Smooth muscle cell (in vitro differentiated cells): Measurements from ENCODE around the gene RHOT2. TPM values are rescaled to one million over a fixed set of nuclear protein-coding genes. Genes with fewer than 3 reads are reported as not detected.

Source experiments
- DNase-seq: peaks from one replicate; lab custom pipeline; 2025; ENCODE audit not compliant: unreplicated experiment; lab: John Stamatoyannopoulos, UW
- H2AFZ ChIP-seq: fragments of 200-600 bp; sonication (generic); 2 replicates; pipeline ENCODE4 v1.6.0; 2016; ENCODE audit warnings: antibody characterized with exemption, low read depth, mild to moderate bottlenecking
- H3F3A ChIP-seq: fragments of 200-600 bp; sonication (generic); 2 replicates; pipeline ENCODE4 v1.6.0; 2017; ENCODE audit warnings: antibody characterized with exemption, low read depth
- H3K27ac ChIP-seq: fragments of 200-600 bp; sonication (generic); 2 replicates; pipeline ENCODE4 v1.5.1; 2016; ENCODE audit warnings: low read depth, mild to moderate bottlenecking
- H3K27me3 ChIP-seq: fragments of 200-600 bp; sonication (generic); 2 replicates; pipeline ENCODE4 v1.6.1; 2016; ENCODE audit warnings: low read depth, mild to moderate bottlenecking
- H3K36me3 ChIP-seq: fragments of 200-600 bp; sonication (generic); 2 replicates; pipeline ENCODE4 v1.5.1; 2016; ENCODE audit warnings: low read depth
- H3K4me1 ChIP-seq: fragments of 200-600 bp; sonication (generic); 2 replicates; pipeline ENCODE4 v1.5.1; 2016; ENCODE audit warnings: low read depth
- H3K4me2 ChIP-seq: fragments of 200-600 bp; sonication (generic); 2 replicates; pipeline ENCODE4 v1.6.0; 2016; ENCODE audit warnings: mild to moderate bottlenecking
- H3K4me3 ChIP-seq: fragments of 200-600 bp; sonication (generic); 2 replicates; pipeline ENCODE4 v1.5.1; 2016; ENCODE audit warnings: mild to moderate bottlenecking
- H3K79me2 ChIP-seq: fragments of 200-600 bp; sonication (generic); 2 replicates; pipeline ENCODE4 v1.6.0; 2016; ENCODE audit warnings: low read depth, mild to moderate bottlenecking
- H3K9ac ChIP-seq: fragments of 200-600 bp; sonication (generic); 2 replicates; pipeline ENCODE4 v1.6.0; 2016; ENCODE audit warnings: low read depth
- H3K9me3 ChIP-seq: fragments of 200-600 bp; sonication (generic); replicated peaks from 2 replicates; pipeline ENCODE4 v1.5.1; 2016; ENCODE audit warnings: low read depth
- H4K20me1 ChIP-seq: fragments of 200-600 bp; sonication (generic); 2 replicates; pipeline ENCODE4 v1.6.0; 2016; ENCODE audit warnings: low read depth
- CTCF ChIP-seq: fragments of 200-600 bp; sonication (generic); IDR thresholded peaks from 2 replicates; pipeline ENCODE4 v1.5.1; 2017; ENCODE audit warnings: borderline replicate concordance, mild to moderate bottlenecking, antibody characterized with exemption; ENCODE audit not compliant: insufficient read depth, poor library complexity, severe bottlenecking
- WGBS: methylation state at CpG from one replicate; pipeline ENCODE4 v1.1.7; 2016; ENCODE audit warnings: low lambda C conversion rate; 5-methylcytosine and 5-hydroxymethylcytosine counted together
- polyA plus RNA-seq: library from polyadenylated mRNA; unstranded; fragments of >200 nt; fragmentation: Nextera tagmentation; extraction: Ambion mirVana; gene quantifications from 2 replicates; pipeline ENCODE4 v1.2.1, GENCODE V29; 2016
- total RNA-seq: library from RNA; depleted of rRNA; stranded (reverse); fragments of >200 nt; gene quantifications from 2 replicates; pipeline ENCODE4 v1.2.3, GENCODE V29; 2014

RHOT2 gene
- total and polyA plus RNA-seq, 2 experiments from 2014 or later = 41.4 to 148 TPM

GRCh38 chr16:627454-628239 is 40.3 kb upstream of the RHOT2 start:
- H3K27ac ChIP-seq = peak overlapping the region; percentile 96
- WGBS = 94% methylated on average over 50 of the region's 50 CpGs
- no peak for TF ChIP-seq CTCF
- H3F3A ChIP-seq = peaks cover 8% of the 10 kb centered on the region
- no peaks in the 10 kb centered on the region for H3K27me3 ChIP-seq
- H3K79me2 ChIP-seq = no peaks in the 10 kb centered on the region
- no peak overlapping the region for H3K9ac ChIP-seq
- no peak overlapping the region for H3K4me3 ChIP-seq
- no peak for DNase-seq
- peak overlapping the region; percentile 59 for H3K4me2 ChIP-seq
- no peaks in the 10 kb centered on the region for H4K20me1 ChIP-seq
- H3K4me1 ChIP-seq = peaks cover 25% of the 10 kb centered on the region
- H3K9me3 ChIP-seq = no peaks in the 10 kb centered on the region
- no peak overlapping the region for H2AFZ ChIP-seq
- H3K36me3 ChIP-seq = no peaks in the 10 kb centered on the region

- Histone ChIP-seq H2AFZ (no peak overlapping the region), H3K79me2 (no peaks in the 10 kb centered on the region), H3K36me3 (no peaks in the 10 kb centered on the region), H3K4me3 (no peak overlapping the region), H3K9ac (no peak overlapping the region), H3K27me3 (no peaks in the 10 kb centered on the region), H3F3A (peaks cover 8% of the 10 kb centered on the region), H4K20me1 (no peaks in the 10 kb centered on the region), H3K9me3 (no peaks in the 10 kb centered on the region), H3K27ac (no peak overlapping the region), H3K4me2 (no peak overlapping the region), H3K4me1 (peaks cover 25% of the 10 kb centered on the region)
- DNase-seq = no peak
- WGBS = 96% methylated on average over 33 of the region's 33 CpGs
- TF ChIP-seq CTCF = no peak
These were observed 39.4 kb upstream of the RHOT2 start for GRCh38 chr16:628321-629061.

- no peaks in the 10 kb centered on the region for H3K79me2 ChIP-seq
- peak overlapping the region; percentile 26 for H3K4me2 ChIP-seq
- no peak for TF ChIP-seq CTCF
- H3K27ac ChIP-seq = peak overlapping the region; percentile 15
- no peaks in the 10 kb centered on the region for H3K36me3 ChIP-seq
- H3K4me3 ChIP-seq = no peak overlapping the region
- 68% methylated on average over 26 of the region's 29 CpGs for WGBS
- H3K9me3 ChIP-seq = no peaks in the 10 kb centered on the region
- H3K27me3 ChIP-seq = no peaks in the 10 kb centered on the region
- H4K20me1 ChIP-seq = peaks cover 3% of the 10 kb centered on the region
- peaks cover 25% of the 10 kb centered on the region for H3K4me1 ChIP-seq
- H3K9ac ChIP-seq = no peak overlapping the region
- peaks cover 8% of the 10 kb centered on the region for H3F3A ChIP-seq
- no peak overlapping the region for H2AFZ ChIP-seq
- DNase-seq = no peak
These were observed 38.6 kb upstream of the RHOT2 start for GRCh38 chr16:629185-629832.
